Spleen (tissue), 11 donors: ENCODE data around the gene SP110. TPM values are rescaled to one million over a fixed set of nuclear protein-coding genes. Genes with fewer than 3 reads are reported as not detected.

Source experiments
- DNase-seq: peaks from one replicate; pipeline ENCODE4 v3.0.0-alpha.2; 2020
- H3K27ac ChIP-seq, 8 donors: fragments of 200-600 bp; sonication (generic) in 7 of 8; 1 replicate in 4 of 8; 2 replicates in 4 of 8; pipeline versions ENCODE4 v1.5.0 to v1.8.0; 2016 to 2021; ENCODE audit warnings: inconsistent platforms in 4 of 8, mild to moderate bottlenecking in 4 of 8, moderate library complexity in 1 of 8
- H3K27me3 ChIP-seq, 7 donors: fragments of 200-600 bp; sonication (generic) in 6 of 7; replicated peaks in 1 of 7; 1 replicate in 4 of 7; 2 replicates in 3 of 7; pipeline versions ENCODE4 v1.5.0 to v1.8.0; 2016 to 2021; ENCODE audit warnings: inconsistent platforms in 3 of 7, mild to moderate bottlenecking in 1 of 7
- H3K36me3 ChIP-seq, 6 donors: fragments of 200-600 bp; sonication (generic) in 5 of 6; 1 replicate in 4 of 6; 2 replicates in 2 of 6; pipeline versions ENCODE4 v1.5.0 to v1.8.0; 2016 to 2021; ENCODE audit warnings: inconsistent platforms in 2 of 6
- H3K4me1 ChIP-seq, 6 donors: fragments of 200-600 bp; sonication (generic) in 5 of 6; 1 replicate in 3 of 6; 2 replicates in 3 of 6; pipeline versions ENCODE4 v1.5.0 to v1.8.0; 2016 to 2021; ENCODE audit warnings: inconsistent platforms in 3 of 6
- H3K4me3 ChIP-seq, 8 donors: fragments of 200-600 bp; sonication (generic) in 7 of 8; 1 replicate in 4 of 8; 2 replicates in 4 of 8; pipeline versions ENCODE4 v1.5.0 to v1.8.0; 2016 to 2021; ENCODE audit warnings: inconsistent platforms in 4 of 8, mild to moderate bottlenecking in 4 of 8, moderate library complexity in 2 of 8
- H3K9me3 ChIP-seq, 8 donors: fragments of 200-600 bp; sonication (generic) in 7 of 8; 1 replicate in 4 of 8; 2 replicates in 4 of 8; pipeline versions ENCODE4 v1.5.0 to v1.8.0; 2016 to 2021; ENCODE audit warnings: inconsistent platforms in 4 of 8
- POLR2A ChIP-seq, 3 donors: fragments of 450-650 bp; IDR thresholded peaks; one replicate each; pipeline ENCODE4 v1.5.1; 2017; ENCODE audit warnings: antibody characterized with exemption in 3 of 3, mild to moderate bottlenecking in 1 of 3
- POLR2AphosphoS5 ChIP-seq, 3 donors: sonication (generic); formaldehyde crosslinking; IDR thresholded peaks; one replicate each; pipeline ENCODE4 v1.5.1; 2017; ENCODE audit warnings: antibody characterized with exemption in 3 of 3
- WGBS, 5 donors: extraction: QIAGEN DNeasy Blood & Tissue Kit in 3 of 5; methylation state at CpG; one replicate each; pipeline versions ENCODE4 v1.1.5 to v1.1.7; 2013 to 2018; 5-methylcytosine and 5-hydroxymethylcytosine counted together
- intact Hi-C: fragments of 100-400 bp; cut with DNase I; formaldehyde crosslinking; loops from one replicate; pipeline ENCODE4 v1.15.0; 2023; ENCODE audit warnings: low total_unique reads
- polyA plus RNA-seq, 3 donors: library from polyadenylated mRNA; stranded (reverse); fragments of 200-250 nt; gene quantifications; one replicate each; pipeline ENCODE4 v1.2.1, GENCODE V29; 2013
- total RNA-seq, 7 donors: library from RNA; depleted of rRNA in 3 of 7; stranded (reverse); fragments of >200 nt in 3 of 7; fragmentation: NEBNext Ultra II Directional in 4 of 7; extraction: Animal tissue kit (Norgen Biotek cat#: 25700) in 4 of 7; gene quantifications; one replicate each; pipeline versions ENCODE4 v1.1.0 to v1.2.1, GENCODE V29; 2016 to 2021
- TF ChIP-seq, protein P1 (sequence below), 11 experiments: fragments of 200-600 bp in 7 of 11; fragments of 450-650 bp in 4 of 11; sonication (generic) in 4 of 11; IDR thresholded peaks in 8 of 11; conservative IDR thresholded peaks in 3 of 11; 1 replicate in 7 of 11; 2 replicates in 4 of 11; pipeline versions ENCODE4 v1.4.0 to v1.8.0; 2016 to 2021; ENCODE audit warnings: antibody characterized with exemption in 11 of 11, inconsistent platforms in 4 of 11, mild to moderate bottlenecking in 1 of 11
- donor health status: healthy with polysubstance abuse.
- donor health status: DM: no; HTN: no; CAD: no; lungs with moderate emphysema.
- donor health status: DM: no; HTN: no; CAD: no.
- donor health status: Bipolar disorder and iron deficiency.
- donor health status: healthy.
- donor health status: DM: no; HTN: no; CAD: no.
- donor health status: DM: yes; HTN: yes; CAD: no.

The SP110 gene
- total and polyA plus RNA-seq, 10 donors = 47.9 to 157 (median 116) TPM

- 58 to 69% (median 64%) methylated on average over 10 of the region's 10 CpGs for WGBS, 5 donors
- TF ChIP-seq POLR2A (IDR thresholded peaks at IDR 0.05) = no peak
- TF ChIP-seq POLR2AphosphoS5 (IDR thresholded peaks at IDR 0.05) = no peak
- TF ChIP-seq, protein P1, sequence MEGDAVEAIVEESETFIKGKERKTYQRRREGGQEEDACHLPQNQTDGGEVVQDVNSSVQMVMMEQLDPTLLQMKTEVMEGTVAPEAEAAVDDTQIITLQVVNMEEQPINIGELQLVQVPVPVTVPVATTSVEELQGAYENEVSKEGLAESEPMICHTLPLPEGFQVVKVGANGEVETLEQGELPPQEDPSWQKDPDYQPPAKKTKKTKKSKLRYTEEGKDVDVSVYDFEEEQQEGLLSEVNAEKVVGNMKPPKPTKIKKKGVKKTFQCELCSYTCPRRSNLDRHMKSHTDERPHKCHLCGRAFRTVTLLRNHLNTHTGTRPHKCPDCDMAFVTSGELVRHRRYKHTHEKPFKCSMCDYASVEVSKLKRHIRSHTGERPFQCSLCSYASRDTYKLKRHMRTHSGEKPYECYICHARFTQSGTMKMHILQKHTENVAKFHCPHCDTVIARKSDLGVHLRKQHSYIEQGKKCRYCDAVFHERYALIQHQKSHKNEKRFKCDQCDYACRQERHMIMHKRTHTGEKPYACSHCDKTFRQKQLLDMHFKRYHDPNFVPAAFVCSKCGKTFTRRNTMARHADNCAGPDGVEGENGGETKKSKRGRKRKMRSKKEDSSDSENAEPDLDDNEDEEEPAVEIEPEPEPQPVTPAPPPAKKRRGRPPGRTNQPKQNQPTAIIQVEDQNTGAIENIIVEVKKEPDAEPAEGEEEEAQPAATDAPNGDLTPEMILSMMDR (IDR thresholded peaks at IDR 0.05 in 8 of 11, conservative IDR thresholded peaks at IDR 0.05 in 3 of 11) = peak in 3 of 11 experiments; percentile 4 to 35 (median 14)
- Histone ChIP-seq H3K36me3 (peaks cover 6 to 100% (median 88%) of the 10 kb centered on the region in 6 donors), H3K4me3 (peak overlapping the region in 2 of 8 donors; percentile 4 to 37), H3K27ac (peak overlapping the region in 4 of 8 donors; percentile 21 to 57 (median 42)), H3K4me1 (peaks cover 0 to 55% (median 47%) of the 10 kb centered on the region in 6 donors), H3K9me3 (peaks cover 0 to 8% (median 0%) of the 10 kb centered on the region in 8 donors), H3K27me3 (no peaks in the 10 kb centered on the region)
- peak; percentile 79 for DNase-seq
- intact Hi-C loops = no loop called here
Measured at GRCh38 chr2:230202430-230203109, 17.2 kb downstream of the SP110 start.

- no peak overlapping the region for H3K27ac ChIP-seq
- no peak for DNase-seq
- no peaks in the 10 kb centered on the region for H3K4me1 ChIP-seq
- TF ChIP-seq POLR2AphosphoS5 (IDR thresholded peaks at IDR 0.05) (no peak), POLR2A (IDR thresholded peaks at IDR 0.05) (no peak)
- TF ChIP-seq, protein P1 (IDR thresholded peaks at IDR 0.05 in 8 of 11, conservative IDR thresholded peaks at IDR 0.05 in 3 of 11) = no peak
- no peaks in the 10 kb centered on the region for H3K27me3 ChIP-seq
- H3K9me3 ChIP-seq = no peaks in the 10 kb centered on the region
- H3K4me3 ChIP-seq = no peak overlapping the region
- intact Hi-C loops = no loop called here
- H3K36me3 ChIP-seq = peaks cover 6 to 74% (median 58%) of the 10 kb centered on the region in 6 donors
- 77 to 84% (median 82%) methylated on average over 10 of the region's 10 CpGs for WGBS, 5 donors
Measured at GRCh38 chr2:230184727-230185578, 34.8 kb downstream of the SP110 start.

- 88 to 95% (median 93%) methylated on average over 2 of the region's 2 CpGs for WGBS, 5 donors
- Histone ChIP-seq H3K4me3 (no peak overlapping the region), H3K27ac (no peak overlapping the region), H3K9me3 (no peaks in the 10 kb centered on the region), H3K27me3 (no peaks in the 10 kb centered on the region), H3K4me1 (no peaks in the 10 kb centered on the region), H3K36me3 (peaks cover 6 to 100% (median 94%) of the 10 kb centered on the region in 6 donors)
- no peak for TF ChIP-seq POLR2A (IDR thresholded peaks at IDR 0.05)
- TF ChIP-seq, protein P1 (IDR thresholded peaks at IDR 0.05 in 8 of 11, conservative IDR thresholded peaks at IDR 0.05 in 3 of 11) = no peak
- TF ChIP-seq POLR2AphosphoS5 (IDR thresholded peaks at IDR 0.05) = no peak
- DNase-seq = no peak
- intact Hi-C loops = no loop called here
Measured at GRCh38 chr2:230181195-230181594, 38.6 kb downstream of the SP110 start.

DNA sequence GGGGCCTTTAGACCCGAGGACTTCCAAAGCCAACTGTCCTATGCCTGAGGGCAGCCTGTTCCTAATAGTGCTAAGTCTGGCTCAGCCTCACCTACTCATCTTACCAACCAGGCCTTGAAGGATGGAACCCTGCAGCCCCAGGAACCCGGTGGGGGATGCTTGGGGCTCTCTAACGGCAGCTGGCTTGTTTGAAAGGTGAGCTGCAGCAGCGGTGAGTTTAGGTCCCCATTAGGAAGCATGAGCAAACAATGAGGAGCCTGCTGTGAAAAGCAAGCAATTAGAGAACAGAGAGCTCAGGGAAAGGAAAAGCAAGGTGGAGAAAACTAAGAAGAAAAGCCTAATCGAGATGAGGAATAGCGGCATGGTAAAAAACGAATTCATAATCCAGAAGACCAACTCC lies 39.9 kb downstream of the SP110 start:
- TF ChIP-seq POLR2AphosphoS5 (IDR thresholded peaks at IDR 0.05) (no peak), POLR2A (IDR thresholded peaks at IDR 0.05) (no peak)
- Histone ChIP-seq H3K36me3 (peaks cover 6 to 100% (median 97%) of the 10 kb centered on the region in 6 donors), H3K4me1 (no peaks in the 10 kb centered on the region), H3K9me3 (no peaks in the 10 kb centered on the region), H3K27ac (no peak overlapping the region), H3K4me3 (no peak overlapping the region), H3K27me3 (no peaks in the 10 kb centered on the region)
- 93 to 95% (median 93%) methylated on average over 7 of the region's 7 CpGs for WGBS, 5 donors
- DNase-seq = no peak
- intact Hi-C loops = no loop called here
